ENCODE results near the gene ANO4. TPM values are rescaled to one million over a fixed set of nuclear protein-coding genes. Genes with fewer than 3 reads are reported as not detected.

ANO4 gene
- total and polyA plus RNA-seq, 2 of the 8 experiments (the other 6 are each of a cell fraction or from before 2014, with no cell fraction given), result 1.1 to 3.4 TPM

DNA sequence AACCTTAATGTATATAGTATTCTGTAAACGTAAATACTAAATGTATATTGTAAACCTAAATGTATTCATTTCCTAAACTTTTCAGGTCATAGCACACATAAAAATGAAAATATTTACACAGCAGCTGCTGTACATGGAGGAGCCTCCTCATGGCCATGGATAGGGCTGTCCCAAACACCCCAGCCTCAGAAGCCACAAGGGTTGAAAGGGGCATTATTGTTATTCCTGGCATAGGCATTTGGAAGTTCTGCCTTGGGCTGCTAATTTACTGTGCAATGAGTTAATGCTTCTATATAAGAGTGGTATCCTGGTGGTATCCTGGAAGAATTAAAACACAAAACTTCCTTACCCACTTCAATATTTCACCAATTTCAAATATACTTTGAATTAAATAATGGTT is 256.1 kb downstream of the ANO4 start:
- Histone ChIP-seq H2AK5ac (ENCODE audit: low read depth, low read length) (no peak overlapping the region), H4K8ac (ENCODE audit: extremely low read depth, insufficient read depth, low read length) (no peak overlapping the region), H3K14ac (ENCODE audit: insufficient read length) (no peak overlapping the region), H3K27me3 (replicated peaks in 1 of 4; ENCODE audit: control insufficient read depth in 3 of 4, extremely low read depth in 1 of 4, insufficient read depth in 3 of 4, low read length in 3 of 4) (no peaks in the 10 kb centered on the region), H2BK12ac (ENCODE audit: low read depth, low read length) (no peak overlapping the region), H3K9me3 (ENCODE audit: insufficient read depth in 2 of 2, low read depth in 1 of 2, low read length in 1 of 2) (no peaks in the 10 kb centered on the region), H2BK5ac (ENCODE audit: low read depth, low read length) (no peak overlapping the region), H3K36me3 (ENCODE audit: control insufficient read depth in 2 of 4, insufficient read depth in 4 of 4, low read length in 3 of 4) (no peaks in the 10 kb centered on the region), H3K79me2 (ENCODE audit: control insufficient read depth in 1 of 2, insufficient read depth in 2 of 2, low read length in 2 of 2) (no peaks in the 10 kb centered on the region), H3K23me2 (ENCODE audit: low read depth, low read length) (peaks cover 2% of the 10 kb centered on the region; the same call in 1 of the 2 replicates), H3K4ac (replicated peaks; ENCODE audit: insufficient read length, low read depth, low read length) (no peak overlapping the region), H3K56ac (replicated peaks; ENCODE audit: insufficient read length, low read depth, low read length) (no peak overlapping the region), H2BK120ac (replicated peaks; ENCODE audit: low read depth, low read length) (no peak overlapping the region), H2BK15ac (ENCODE audit: low read length) (no peak overlapping the region), H4K91ac (replicated peaks; ENCODE audit: insufficient read length, low read length) (no peak overlapping the region), H4K5ac (ENCODE audit: insufficient read length, low read depth, low read length) (no peak overlapping the region), H2BK20ac (ENCODE audit: low read length) (no peak overlapping the region), H3K27ac (ENCODE audit: low read depth, low read length) (no peak overlapping the region), H3K4me3 (ENCODE audit: extremely low read depth in 1 of 4, insufficient read depth in 2 of 4, low read depth in 3 of 4, low read length in 4 of 4) (no peak overlapping the region), H3K9ac (replicated peaks in 1 of 4; ENCODE audit: extremely low read depth in 1 of 4, low read depth in 3 of 4, low read length in 3 of 4) (no peak overlapping the region), H3K23ac (ENCODE audit: insufficient read length) (no peak overlapping the region), H3K4me2 (ENCODE audit: insufficient read depth in 1 of 2, low read depth in 2 of 2, low read length in 2 of 2) (no peak overlapping the region), H3K4me1 (replicated peaks in 1 of 4; ENCODE audit: control insufficient read depth in 3 of 4, insufficient read depth in 4 of 4, low read length in 3 of 4) (no peaks in the 10 kb centered on the region), H2AFZ (ENCODE audit: low read length) (no peak overlapping the region), H3K18ac (ENCODE audit: extremely low read depth, low read length) (no peak overlapping the region), H4K20me1 (replicated peaks in 1 of 2; ENCODE audit: control insufficient read depth in 1 of 2, insufficient read depth in 2 of 2, low read length in 2 of 2) (no peaks in the 10 kb centered on the region), H3K79me1 (ENCODE audit: low read depth, low read length) (no peaks in the 10 kb centered on the region)
- DNase-seq (ENCODE audit: low read depth in 1 of 2, low spot score in 2 of 2) (no peak), FAIRE-seq (no peak)
- ChIA-PET CTCF (ENCODE audit: partially characterized antibody) (no interaction called here), POLR2A (ENCODE audit: partially characterized antibody) (no interaction called here)
- 0% methylated on average over 1 of the region's 1 CpG; no CpG with 5 or more reads in 1 of the 2 experiments for WGBS, 2 experiments (ENCODE audit: extremely low coverage in 1 of 2, insufficient coverage in 1 of 2, insufficient read length in 1 of 2, insufficient replicate concordance in 2 of 2, low coverage in 1 of 2, low lambda C conversion rate in 2 of 2, missing lambda C conversion rate in 1 of 2)
- TF ChIP-seq JUN (IDR thresholded peaks at IDR 0.05; ENCODE audit: low read depth, low read length) (no peak), SP2 (IDR thresholded peaks at IDR 0.05; ENCODE audit: low read length) (no peak), RBBP5 (IDR thresholded peaks at IDR 0.05; ENCODE audit: borderline replicate concordance, low read depth, low read length) (no peak), HDAC6 (IDR thresholded peaks at IDR 0.05; ENCODE audit: low read depth, low read length) (no peak), CBX8 (IDR thresholded peaks at IDR 0.05; ENCODE audit: borderline replicate concordance, low read depth, low read length) (no peak), TAF1 (IDR thresholded peaks at IDR 0.05; ENCODE audit: low read depth, low read length) (no peak), POLR2A (IDR thresholded peaks at IDR 0.05; ENCODE audit: control extremely low read depth in 1 of 2, low read depth in 2 of 2, low read length in 2 of 2) (no peak), TEAD4 (IDR thresholded peaks at IDR 0.05; ENCODE audit: low read depth, low read length) (no peak), HDAC2 (IDR thresholded peaks at IDR 0.05; ENCODE audit: borderline replicate concordance in 1 of 2, low read depth in 2 of 2, low read length in 2 of 2) (no peak), SIN3A (conservative IDR thresholded peaks at IDR 0.05 in 1 of 2, IDR thresholded peaks at IDR 0.05 in 1 of 2; ENCODE audit: low read depth in 1 of 2, low read length in 2 of 2) (no peak), SIX5 (IDR thresholded peaks at IDR 0.05; ENCODE audit: low read depth, low read length) (no peak), ASH2L (IDR thresholded peaks at IDR 0.05; ENCODE audit: low read length) (no peak), CEBPB (IDR thresholded peaks at IDR 0.05; ENCODE audit: low read depth, low read length) (no peak), CBX5 (IDR thresholded peaks at IDR 0.05; ENCODE audit: low read depth, low read length) (no peak), JUND (IDR thresholded peaks at IDR 0.05; ENCODE audit: low read length) (no peak), PHF8 (conservative IDR thresholded peaks at IDR 0.05; ENCODE audit: low read depth, low read length) (no peak)
